Measurements from ENCODE around the gene C1orf21.

- no peak for TF ChIP-seq POLR2A (IDR thresholded peaks at IDR 0.05)
- TF ChIP-seq CTCF (IDR thresholded peaks at IDR 0.05) = no peak
Observed at GRCh38 chr1:184637664-184638240, 250.9 kb downstream of the C1orf21 start.

Data from thyroid gland (tissue), 4 donors.